SU-DHL-6 (cell line): ENCODE data around the gene GREM2.

ENCODE experiments used
- EZH2phosphoT487 ChIP-seq: fragments of 200-600 bp; sonication (generic), shearing (Covaris generic); conservative IDR thresholded peaks from 2 replicates; pipeline ENCODE4 v1.6.1; 2018; ENCODE audit warnings: mild to moderate bottlenecking, antibody characterized with exemption, low read length, moderate library complexity, mixed read lengths
- TF ChIP-seq, protein P1 (sequence below): fragments of 200-600 bp; sonication (generic); IDR thresholded peaks from one replicate; pipeline ENCODE4 v1.5.1; 2017; ENCODE audit warnings: antibody characterized with exemption, mild to moderate bottlenecking, low read length, moderate library complexity; ENCODE audit not compliant: insufficient read depth, poor library complexity, severe bottlenecking

DNA sequence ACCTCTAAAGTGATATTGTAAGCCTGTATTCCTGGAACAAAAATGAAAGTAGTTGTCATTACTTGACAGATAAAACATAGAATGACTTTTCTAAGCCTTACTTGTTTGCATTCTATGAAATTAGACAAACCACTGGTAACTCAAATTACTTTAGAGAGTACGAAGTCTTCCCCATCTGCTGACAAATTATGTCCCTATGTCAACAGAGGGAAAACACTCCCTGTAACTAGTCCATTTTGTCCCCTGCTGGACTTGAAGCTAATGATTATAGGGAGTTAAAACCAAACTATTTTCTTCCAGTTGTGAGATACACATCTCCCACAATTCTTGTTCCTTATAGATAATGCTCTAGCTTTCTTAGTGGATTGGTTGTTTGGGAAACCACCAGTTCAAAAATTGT, 39.6 kb downstream of the GREM2 start:
- TF ChIP-seq, protein P1, sequence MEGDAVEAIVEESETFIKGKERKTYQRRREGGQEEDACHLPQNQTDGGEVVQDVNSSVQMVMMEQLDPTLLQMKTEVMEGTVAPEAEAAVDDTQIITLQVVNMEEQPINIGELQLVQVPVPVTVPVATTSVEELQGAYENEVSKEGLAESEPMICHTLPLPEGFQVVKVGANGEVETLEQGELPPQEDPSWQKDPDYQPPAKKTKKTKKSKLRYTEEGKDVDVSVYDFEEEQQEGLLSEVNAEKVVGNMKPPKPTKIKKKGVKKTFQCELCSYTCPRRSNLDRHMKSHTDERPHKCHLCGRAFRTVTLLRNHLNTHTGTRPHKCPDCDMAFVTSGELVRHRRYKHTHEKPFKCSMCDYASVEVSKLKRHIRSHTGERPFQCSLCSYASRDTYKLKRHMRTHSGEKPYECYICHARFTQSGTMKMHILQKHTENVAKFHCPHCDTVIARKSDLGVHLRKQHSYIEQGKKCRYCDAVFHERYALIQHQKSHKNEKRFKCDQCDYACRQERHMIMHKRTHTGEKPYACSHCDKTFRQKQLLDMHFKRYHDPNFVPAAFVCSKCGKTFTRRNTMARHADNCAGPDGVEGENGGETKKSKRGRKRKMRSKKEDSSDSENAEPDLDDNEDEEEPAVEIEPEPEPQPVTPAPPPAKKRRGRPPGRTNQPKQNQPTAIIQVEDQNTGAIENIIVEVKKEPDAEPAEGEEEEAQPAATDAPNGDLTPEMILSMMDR = no peak
- TF ChIP-seq EZH2phosphoT487 = no peak
